Spinal cord (tissue), 10 donors: ENCODE results near the gene LIMK1. TPM values are rescaled to one million over a fixed set of nuclear protein-coding genes. Genes with fewer than 3 reads are reported as not detected.
A peak's percentile ranks its signal among the peaks of the same experiment; 100 is the strongest.

Experiments used
- DNase-seq, 6 donors: peaks; one replicate each; pipeline versions ENCODE4 v3.0.0 to v3.0.0-alpha.2; 2013 to 2015; ENCODE audit warnings: low spot score in 6 of 6, low read depth in 4 of 6
- H3K27ac ChIP-seq: one replicate; pipeline ENCODE4 v1.5.1; 2013; ENCODE audit warnings: low read depth, low read length, control low read depth
- H3K27me3 ChIP-seq: one replicate; pipeline ENCODE4 v1.6.1; 2013; ENCODE audit warnings: low read length; ENCODE audit not compliant: control insufficient read depth, insufficient read depth
- H3K36me3 ChIP-seq: one replicate; pipeline ENCODE4 v1.6.1; 2013; ENCODE audit warnings: low read length; ENCODE audit not compliant: control insufficient read depth, insufficient read depth
- H3K4me1 ChIP-seq: one replicate; pipeline ENCODE4 v1.6.1; 2013; ENCODE audit warnings: low read length; ENCODE audit not compliant: control insufficient read depth, insufficient read depth
- H3K4me3 ChIP-seq: one replicate; pipeline ENCODE4 v1.5.1; 2013; ENCODE audit warnings: low read depth, low read length, control low read depth
- H3K9me3 ChIP-seq: one replicate; pipeline ENCODE4 v1.6.1; 2013; ENCODE audit warnings: low read length; ENCODE audit not compliant: control insufficient read depth, insufficient read depth
- WGBS: methylation state at CpG from one replicate; pipeline ENCODE4 v1.1.5; 2013; ENCODE audit warnings: missing lambda C conversion rate; ENCODE audit not compliant: insufficient coverage; 5-methylcytosine and 5-hydroxymethylcytosine counted together
- polyA plus RNA-seq, 2 donors: library from polyadenylated mRNA; unstranded; fragments of 120-200 nt; gene quantifications; one replicate each; pipeline ENCODE4 v1.2.1, GENCODE V29; 2013; ENCODE audit not compliant: insufficient read length in 2 of 2
- total RNA-seq, 2 donors: library from RNA; depleted of rRNA in 1 of 2; stranded (reverse); fragments of 120-200 nt in 1 of 2; fragments of >200 nt in 1 of 2; gene quantifications; one replicate each; pipeline versions ENCODE4 v1.2.3 to v1.2.4, GENCODE V29; 2013 to 2014
- donor health status: healthy.

Gene LIMK1
- total and polyA plus RNA-seq, 4 donors = 26.3 to 81.5 (median 58.5) TPM

DNA sequence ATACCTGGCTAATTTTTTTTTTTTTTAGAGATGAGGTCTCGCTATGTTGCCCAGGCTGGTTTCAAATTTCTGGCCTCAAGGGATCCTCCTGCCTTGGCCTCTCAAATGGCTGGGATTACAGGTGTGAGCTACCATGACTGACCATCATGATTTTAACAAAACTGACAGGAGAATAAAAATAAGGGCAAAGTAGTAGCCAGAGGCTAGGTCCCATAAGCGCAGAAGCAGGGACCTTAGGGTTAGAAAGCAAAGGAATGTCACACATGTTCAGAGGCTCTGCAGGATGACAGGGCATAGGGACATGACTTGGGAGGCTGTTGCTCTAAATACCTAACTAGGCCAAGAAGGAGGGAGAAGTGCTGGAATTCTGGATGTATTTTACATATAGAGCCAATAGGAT, 5.1 kb upstream of the LIMK1 start:
- H3K9me3 ChIP-seq = no peaks in the 10 kb centered on the region
- 85% methylated on average over 1 of the region's 2 CpGs for WGBS

DNA sequence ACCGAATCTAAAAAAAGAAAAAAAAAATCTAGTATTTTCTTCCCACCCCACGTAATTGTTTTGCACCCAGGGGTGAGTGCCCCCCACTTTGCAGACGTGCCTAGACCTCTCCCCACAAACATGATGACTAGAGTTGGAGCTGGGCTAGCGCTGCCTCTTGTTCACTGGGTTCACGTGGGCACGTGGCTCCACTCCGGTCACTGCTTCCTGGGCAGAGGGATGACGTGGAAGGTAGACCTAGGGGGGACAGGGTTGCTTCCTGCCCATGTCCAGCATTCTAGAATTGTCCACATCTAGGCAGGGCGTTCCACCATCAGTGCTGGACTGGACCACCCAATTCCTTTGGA, 861 bp upstream of the LIMK1 start:
- Histone ChIP-seq H3K27me3 (no peaks in the 10 kb centered on the region), H3K27ac (peak overlapping the region; percentile 33)
- WGBS = 76% methylated on average over 5 of the region's 9 CpGs

More for the DNA sequence above, 5.1 kb upstream of the LIMK1 start:
- Histone ChIP-seq H3K27me3 (no peaks in the 10 kb centered on the region), H3K36me3 (no peaks in the 10 kb centered on the region), H3K4me1 (peaks cover 8% of the 10 kb centered on the region), H3K27ac (no peak overlapping the region), H3K4me3 (no peak overlapping the region)
- DNase-seq = no peak

GRCh38 chr7:74083928-74084721, 521 bp downstream of the LIMK1 start:
- peak in 2 of 6 donors; percentile 62 to 63 for DNase-seq
- Histone ChIP-seq H3K27me3 (no peaks in the 10 kb centered on the region), H3K36me3 (peaks cover 37% of the 10 kb centered on the region), H3K27ac (no peak overlapping the region), H3K4me3 (peak overlapping the region; percentile 56), H3K4me1 (peaks cover 24% of the 10 kb centered on the region), H3K9me3 (no peaks in the 10 kb centered on the region)
- WGBS = under 1% methylated on average over 57 of the region's 61 CpGs

More for the DNA sequence above, 861 bp upstream of the LIMK1 start:
- Histone ChIP-seq H3K4me1 (peaks cover 24% of the 10 kb centered on the region), H3K9me3 (no peaks in the 10 kb centered on the region), H3K4me3 (peak overlapping the region; percentile 46), H3K36me3 (peaks cover 24% of the 10 kb centered on the region)
- no peak for DNase-seq

- Histone ChIP-seq H3K36me3 (peaks cover 44% of the 10 kb centered on the region), H3K4me1 (peaks cover 24% of the 10 kb centered on the region), H3K4me3 (peak overlapping the region; percentile 56), H3K27ac (no peak overlapping the region), H3K9me3 (no peaks in the 10 kb centered on the region), H3K27me3 (no peaks in the 10 kb centered on the region)
- DNase-seq = no peak
- WGBS = 74% methylated on average over 4 of the region's 6 CpGs
These were observed 1.3 kb downstream of the LIMK1 start for GRCh38 chr7:74084722-74085578.

- DNase-seq = no peak
- 98% methylated on average over 9 of the region's 10 CpGs for WGBS
- H3K27ac ChIP-seq = no peak overlapping the region
- no peaks in the 10 kb centered on the region for H3K27me3 ChIP-seq
- H3K36me3 ChIP-seq = peaks cover 69% of the 10 kb centered on the region
- H3K9me3 ChIP-seq = no peaks in the 10 kb centered on the region
- no peak overlapping the region for H3K4me3 ChIP-seq
- H3K4me1 ChIP-seq = peaks cover 29% of the 10 kb centered on the region
These were observed 4.3 kb downstream of the LIMK1 start for GRCh38 chr7:74087791-74088453.

DNA sequence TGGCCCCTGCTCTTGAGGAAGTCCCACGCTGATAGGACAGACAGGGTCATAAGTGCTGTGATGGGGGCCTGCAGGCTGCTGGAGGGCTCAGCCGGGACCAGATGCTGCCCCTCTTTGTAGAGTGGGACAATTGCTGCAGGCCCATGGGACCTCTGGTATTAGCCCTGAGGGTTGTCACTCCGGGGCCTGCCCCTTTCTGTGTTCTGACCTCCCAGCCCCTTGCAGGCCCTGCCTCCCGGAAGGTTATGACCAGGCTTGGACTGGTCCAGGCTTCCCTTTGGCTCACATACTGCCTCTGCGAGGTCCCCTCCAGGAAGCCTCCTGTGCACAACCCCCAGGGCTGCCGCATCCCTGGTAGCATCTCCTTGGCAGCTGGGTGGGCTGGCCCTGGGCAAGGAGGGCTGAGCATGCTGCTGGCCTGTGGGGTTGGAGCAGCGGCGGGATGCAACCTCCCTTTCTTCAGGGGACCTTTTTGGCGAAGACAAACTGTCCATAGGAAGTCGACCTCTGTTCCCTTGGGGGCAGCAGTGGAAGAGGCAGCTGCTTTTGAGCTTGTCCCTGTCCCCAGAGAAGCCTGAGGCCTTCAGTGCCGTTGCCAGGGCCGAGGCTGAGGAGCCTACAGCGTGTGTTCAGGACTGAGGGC, 8.8 kb downstream of the LIMK1 start:
- no peak overlapping the region for H3K4me3 ChIP-seq
- peaks cover 36% of the 10 kb centered on the region for H3K4me1 ChIP-seq
- 46% methylated on average over 13 of the region's 13 CpGs for WGBS
- H3K27me3 ChIP-seq = no peaks in the 10 kb centered on the region
- DNase-seq = peak in 1 of 6 donors; percentile 11
- H3K9me3 ChIP-seq = no peaks in the 10 kb centered on the region
- H3K27ac ChIP-seq = no peak overlapping the region
- H3K36me3 ChIP-seq = peaks cover 75% of the 10 kb centered on the region

GRCh38 chr7:74092964-74093471, 9.4 kb downstream of the LIMK1 start:
- Histone ChIP-seq H3K27me3 (no peaks in the 10 kb centered on the region), H3K9me3 (no peaks in the 10 kb centered on the region), H3K27ac (no peak overlapping the region), H3K36me3 (peaks cover 74% of the 10 kb centered on the region), H3K4me1 (peaks cover 36% of the 10 kb centered on the region), H3K4me3 (no peak overlapping the region)
- 69% methylated on average over 12 of the region's 12 CpGs for WGBS
- DNase-seq = peak in 1 of 6 donors; percentile 14

DNA sequence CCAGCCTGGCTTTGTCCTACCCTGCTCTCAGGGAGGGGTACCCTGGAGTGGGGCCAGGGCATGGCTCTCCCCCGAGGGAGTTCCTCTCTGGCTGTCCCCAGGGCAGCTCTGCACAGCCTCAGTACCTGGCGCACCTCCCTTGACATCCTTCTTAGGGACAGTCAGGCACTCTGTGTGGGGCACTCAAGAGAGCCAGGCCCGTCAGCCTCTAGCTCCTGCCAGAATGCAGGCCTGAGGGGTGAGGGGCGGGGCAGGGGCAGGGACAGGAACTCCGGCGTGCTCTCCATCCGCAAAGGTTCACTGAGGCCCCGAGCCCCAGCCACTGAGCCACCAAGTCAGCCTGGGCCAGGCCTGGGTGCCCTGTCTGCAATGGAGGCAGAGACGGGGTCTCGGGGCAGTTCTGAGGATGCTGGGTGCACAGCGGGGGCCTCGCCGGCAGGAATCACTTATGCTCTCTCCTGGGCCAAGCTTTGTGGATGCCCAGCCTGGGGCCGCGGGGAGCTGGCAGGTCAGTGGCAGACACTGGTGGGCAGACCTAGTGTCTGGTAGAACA, 10.1 kb downstream of the LIMK1 start:
- Histone ChIP-seq H3K27ac (peak overlapping the region; percentile 22), H3K36me3 (peaks cover 71% of the 10 kb centered on the region), H3K4me1 (peaks cover 36% of the 10 kb centered on the region), H3K9me3 (no peaks in the 10 kb centered on the region), H3K4me3 (no peak overlapping the region), H3K27me3 (no peaks in the 10 kb centered on the region)
- WGBS = 41% methylated on average over 13 of the region's 15 CpGs
- no peak for DNase-seq
